Measurements from ENCODE around the gene PLXDC2.

Gene PLXDC2

DNA sequence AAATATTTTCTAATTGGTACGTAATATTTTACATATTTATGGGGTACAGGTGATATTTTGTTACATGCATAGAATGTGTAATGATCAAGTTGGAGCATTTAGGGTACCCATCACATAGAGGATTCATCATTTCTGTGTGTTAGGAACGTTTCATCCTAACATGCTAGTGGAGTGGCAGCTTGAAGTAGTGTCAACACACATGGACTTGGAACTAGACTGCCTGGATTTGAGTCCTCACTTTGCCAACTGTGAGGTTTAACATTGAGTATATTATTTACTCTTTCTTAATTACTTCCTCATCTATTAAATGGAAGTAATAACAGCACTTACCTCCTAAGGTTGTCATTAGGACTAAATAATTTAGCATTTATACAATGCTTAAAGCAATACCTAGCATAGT is 241.9 kb downstream of the PLXDC2 start:
- no peak overlapping the region for H3K4me3 ChIP-seq
- DNase-seq (ENCODE audit: low spot score), result no peak
- TF ChIP-seq, protein P1, sequence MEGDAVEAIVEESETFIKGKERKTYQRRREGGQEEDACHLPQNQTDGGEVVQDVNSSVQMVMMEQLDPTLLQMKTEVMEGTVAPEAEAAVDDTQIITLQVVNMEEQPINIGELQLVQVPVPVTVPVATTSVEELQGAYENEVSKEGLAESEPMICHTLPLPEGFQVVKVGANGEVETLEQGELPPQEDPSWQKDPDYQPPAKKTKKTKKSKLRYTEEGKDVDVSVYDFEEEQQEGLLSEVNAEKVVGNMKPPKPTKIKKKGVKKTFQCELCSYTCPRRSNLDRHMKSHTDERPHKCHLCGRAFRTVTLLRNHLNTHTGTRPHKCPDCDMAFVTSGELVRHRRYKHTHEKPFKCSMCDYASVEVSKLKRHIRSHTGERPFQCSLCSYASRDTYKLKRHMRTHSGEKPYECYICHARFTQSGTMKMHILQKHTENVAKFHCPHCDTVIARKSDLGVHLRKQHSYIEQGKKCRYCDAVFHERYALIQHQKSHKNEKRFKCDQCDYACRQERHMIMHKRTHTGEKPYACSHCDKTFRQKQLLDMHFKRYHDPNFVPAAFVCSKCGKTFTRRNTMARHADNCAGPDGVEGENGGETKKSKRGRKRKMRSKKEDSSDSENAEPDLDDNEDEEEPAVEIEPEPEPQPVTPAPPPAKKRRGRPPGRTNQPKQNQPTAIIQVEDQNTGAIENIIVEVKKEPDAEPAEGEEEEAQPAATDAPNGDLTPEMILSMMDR (IDR thresholded peaks at IDR 0.05), result no peak
- H3K27ac ChIP-seq, result no peak overlapping the region

DNA sequence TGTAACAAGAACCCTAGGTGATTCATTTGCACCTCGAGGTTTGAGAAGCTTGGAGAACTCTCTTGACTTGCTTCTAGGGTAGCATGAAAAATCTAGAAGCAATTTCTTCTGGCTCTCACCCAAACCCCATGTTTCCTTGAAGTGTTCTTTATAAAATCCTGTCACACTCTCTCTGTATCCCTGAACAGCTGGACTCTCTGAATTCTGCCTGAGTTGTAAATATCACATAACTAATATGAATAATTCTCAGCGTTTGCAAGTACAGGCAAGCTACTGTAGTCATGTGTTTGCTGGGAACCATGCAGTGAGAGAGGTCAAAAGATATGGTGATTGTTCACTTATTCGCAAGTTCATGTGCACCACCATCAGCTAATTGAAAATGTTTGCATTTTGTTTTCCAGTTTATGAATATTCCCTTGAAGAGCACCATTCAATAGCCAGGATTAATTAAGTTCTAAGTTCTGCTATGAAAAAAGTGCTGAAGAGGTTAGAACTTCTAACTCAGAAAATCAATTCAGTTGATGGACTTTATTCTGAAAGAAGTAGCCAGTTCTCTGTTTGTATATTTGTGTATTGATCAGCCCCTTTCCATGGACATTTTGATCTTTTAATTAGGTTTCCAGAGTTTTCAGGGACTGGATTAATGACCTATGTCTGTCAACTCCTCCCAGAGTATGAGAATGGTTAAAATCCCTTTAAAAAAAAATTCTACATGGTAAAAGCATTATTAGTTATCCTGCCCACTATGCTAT is 243.0 kb downstream of the PLXDC2 start:
- Histone ChIP-seq H3K4me3 (no peak overlapping the region), H3K27ac (no peak overlapping the region)
- TF ChIP-seq, protein P1 (IDR thresholded peaks at IDR 0.05), result no peak
- no peak for DNase-seq (ENCODE audit: low spot score)

DNA sequence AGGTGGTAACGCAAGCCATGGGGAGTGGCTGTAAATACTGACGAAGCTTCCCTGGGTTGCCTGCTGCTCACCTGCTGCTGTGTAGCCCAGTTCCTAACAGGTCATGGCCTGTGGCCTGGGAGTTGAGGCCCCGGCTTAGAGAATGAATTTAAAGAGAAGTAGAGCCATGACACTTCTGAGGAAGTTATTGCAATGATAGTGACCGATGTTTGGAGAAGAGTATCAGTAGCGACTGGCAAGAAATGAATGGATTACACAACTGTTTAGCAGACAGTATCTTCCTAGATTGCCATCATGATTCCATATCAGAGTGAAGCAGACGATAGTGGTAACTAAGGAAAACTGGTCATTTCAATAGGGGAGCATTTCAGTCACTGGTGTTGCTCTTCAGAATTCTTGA is 249.6 kb downstream of the PLXDC2 start:
- TF ChIP-seq, protein P1 (IDR thresholded peaks at IDR 0.05), result no peak
- H3K27ac ChIP-seq, result no peak overlapping the region
- DNase-seq (ENCODE audit: low spot score), result no peak
- no peak overlapping the region for H3K4me3 ChIP-seq

DNA sequence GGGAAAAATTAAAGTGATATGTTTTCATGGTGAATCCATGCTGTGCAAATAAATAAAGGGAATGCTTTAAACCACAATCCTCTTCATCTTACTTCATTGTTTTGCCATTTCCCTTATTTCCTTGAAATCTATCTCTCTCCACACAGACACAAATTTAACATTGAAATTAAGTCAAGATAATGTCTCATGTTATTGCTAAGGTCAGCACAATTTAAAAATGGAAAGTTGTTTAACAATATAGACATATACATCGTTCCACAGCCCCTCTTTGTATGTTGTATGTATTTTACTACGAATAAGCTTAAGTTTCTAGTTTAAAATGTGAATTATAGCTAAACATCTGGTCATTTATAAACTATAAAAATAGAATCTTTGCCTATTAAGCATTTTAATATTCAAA is 256.9 kb downstream of the PLXDC2 start:
- H3K4me3 ChIP-seq, result no peak overlapping the region
- no peak overlapping the region for H3K27ac ChIP-seq
- DNase-seq (ENCODE audit: low spot score), result no peak
- TF ChIP-seq, protein P1 (IDR thresholded peaks at IDR 0.05), result no peak

DNA sequence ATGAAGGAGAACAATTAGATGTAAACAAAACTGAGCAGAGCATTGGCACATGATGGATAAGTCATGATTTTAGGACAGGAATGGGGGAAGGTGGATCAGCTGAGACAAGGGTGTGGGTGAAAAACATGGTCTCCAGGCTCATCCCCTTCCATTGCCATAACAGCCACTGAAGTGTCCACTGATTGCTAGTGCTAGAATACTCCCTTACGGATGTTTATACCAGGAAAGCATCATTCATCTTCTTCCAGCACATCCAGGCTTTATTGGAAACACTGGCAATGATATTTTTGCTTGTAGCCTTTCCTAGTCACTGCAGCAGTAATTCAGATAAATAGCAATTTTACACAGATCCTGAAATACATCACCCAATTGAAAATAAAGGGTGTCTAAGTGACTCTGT is 259.5 kb downstream of the PLXDC2 start:
- TF ChIP-seq, protein P1 (IDR thresholded peaks at IDR 0.05), result no peak
- no peak overlapping the region for H3K27ac ChIP-seq
- no peak overlapping the region for H3K4me3 ChIP-seq
- DNase-seq (ENCODE audit: low spot score), result no peak

- TF ChIP-seq, protein P1 (IDR thresholded peaks at IDR 0.05), result no peak
- Histone ChIP-seq H3K27ac (no peak overlapping the region), H3K4me3 (no peak overlapping the region)
- no peak for DNase-seq (ENCODE audit: low spot score)
These were observed 268.2 kb downstream of the PLXDC2 start for GRCh38 chr10:20084451-20084850.

GRCh38 chr10:20085115-20085514 is 268.9 kb downstream of the PLXDC2 start:
- DNase-seq (ENCODE audit: low spot score), result no peak
- TF ChIP-seq, protein P1 (IDR thresholded peaks at IDR 0.05), result no peak
- Histone ChIP-seq H3K27ac (no peak overlapping the region), H3K4me3 (no peak overlapping the region)
